Central memory CD4-positive, alpha-beta T cell (primary cell): Measurements from ENCODE around the gene PTPN20.

ENCODE experiments used
- DNase-seq: peaks from one replicate; pipeline ENCODE4 v3.0.0; 2022

PTPN20 gene

DNA sequence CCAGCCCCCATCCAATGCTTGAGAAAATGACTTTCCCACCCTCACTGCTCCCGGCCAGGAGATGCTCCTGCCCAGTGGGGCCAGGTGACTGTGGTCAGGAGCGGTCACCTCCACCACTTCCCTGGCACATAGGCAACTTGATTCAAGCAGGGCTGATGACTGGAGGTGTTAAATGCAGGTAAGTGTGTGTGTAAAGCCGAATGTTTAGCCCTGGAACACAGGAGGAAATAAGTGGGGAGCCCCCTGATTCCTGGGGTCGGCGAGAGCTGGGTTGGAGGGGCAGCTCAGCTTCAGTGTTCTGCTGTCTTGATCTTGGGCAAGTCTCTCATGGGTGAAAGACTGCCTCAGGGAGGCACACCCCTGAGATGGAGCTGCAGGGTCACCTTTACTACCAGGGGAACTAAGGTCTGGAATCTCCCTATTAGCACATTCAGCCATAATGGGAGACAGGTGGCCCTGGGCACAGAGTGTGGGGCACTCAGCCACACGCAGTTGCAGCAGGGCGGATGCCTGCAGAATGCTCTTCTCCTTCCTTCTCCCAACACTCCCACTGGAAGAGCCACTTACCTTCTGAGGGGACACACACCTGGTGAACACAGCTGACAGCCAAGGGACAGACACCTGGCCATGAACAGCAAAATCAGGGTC lies 124.1 kb downstream of the PTPN20 start:
- DNase-seq, result no peak

DNA sequence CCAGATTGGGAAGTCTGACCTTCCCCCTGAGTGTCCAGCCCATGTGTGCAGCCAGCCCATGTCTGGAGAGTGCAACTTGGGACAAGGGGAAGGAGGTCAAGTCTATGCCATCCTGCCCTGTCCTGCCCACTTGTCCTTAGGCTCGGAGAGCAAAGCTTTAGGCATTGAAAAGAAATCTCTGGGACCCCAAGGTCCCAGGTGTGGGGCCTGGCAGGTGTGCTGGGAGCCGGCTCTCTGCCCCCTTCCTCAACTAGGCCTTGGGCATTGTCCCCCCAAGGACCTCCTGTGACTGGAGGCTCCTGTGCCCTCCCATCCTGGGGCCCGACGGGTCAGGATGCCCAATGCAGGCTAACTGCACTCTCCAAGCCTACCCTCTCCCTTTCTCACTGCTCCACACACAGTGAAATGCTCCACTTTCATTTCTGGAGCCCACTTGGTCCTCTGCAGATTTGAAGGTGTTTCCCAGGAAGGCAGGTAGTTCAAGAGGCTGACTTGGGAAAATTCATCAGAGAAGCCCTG lies 124.7 kb downstream of the PTPN20 start:
- DNase-seq, result no peak

DNA sequence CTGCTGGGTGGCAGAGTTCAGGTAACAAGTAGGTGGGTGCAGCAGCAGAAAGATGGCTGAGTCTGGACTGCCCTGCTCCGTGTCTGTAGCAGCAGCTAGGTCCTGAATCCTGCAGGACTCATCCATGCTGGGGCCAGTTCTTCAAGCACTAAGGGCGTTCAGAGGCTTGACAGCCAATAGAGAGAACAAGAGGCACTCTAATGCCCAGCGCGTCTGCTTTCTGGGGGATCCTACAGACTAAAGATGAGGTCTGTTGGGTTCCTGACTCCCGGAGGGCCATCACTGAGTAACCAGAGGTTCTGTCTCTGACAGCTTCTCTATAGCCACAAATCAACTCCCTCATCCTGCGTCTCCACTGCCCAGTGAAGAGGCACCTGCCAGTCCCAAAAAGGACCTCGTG lies 125.5 kb downstream of the PTPN20 start:
- DNase-seq, result no peak

DNA sequence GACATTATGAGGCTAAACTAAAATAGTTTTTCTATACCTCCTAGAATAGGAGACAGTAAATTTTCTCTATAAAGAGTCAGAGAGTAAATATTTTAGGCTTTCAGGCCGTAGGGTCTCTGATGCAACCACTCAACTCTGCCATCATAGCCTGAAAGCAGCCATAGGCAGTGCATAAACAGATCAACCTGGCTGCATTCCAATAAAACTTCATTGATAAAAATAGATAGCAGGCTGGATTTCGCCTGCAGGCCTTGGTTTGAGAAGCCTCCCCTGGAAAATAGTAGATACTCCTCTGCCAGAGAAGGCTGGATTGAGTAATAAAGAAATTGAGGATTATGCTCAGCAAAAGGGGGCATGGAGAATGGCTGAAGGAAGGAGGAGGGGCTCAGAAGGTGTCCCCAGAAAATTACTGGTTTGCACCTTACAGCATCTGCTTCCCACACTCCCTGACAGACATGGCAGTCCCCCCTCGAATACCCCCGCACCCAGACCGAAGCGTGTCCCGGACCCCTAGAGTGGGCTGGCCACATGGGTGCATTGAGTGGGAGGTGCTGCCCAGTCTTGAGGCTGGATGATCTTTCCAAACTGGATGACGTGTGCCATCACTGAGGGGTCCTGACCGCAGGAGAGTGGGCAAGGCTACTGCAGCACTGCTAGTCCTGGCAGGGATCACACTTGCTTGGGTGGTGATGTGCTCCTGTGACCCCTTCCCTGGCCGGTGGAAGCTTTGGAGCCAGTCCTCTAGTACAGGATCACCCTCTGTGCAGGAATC lies 126.6 kb downstream of the PTPN20 start:
- no peak for DNase-seq

DNA sequence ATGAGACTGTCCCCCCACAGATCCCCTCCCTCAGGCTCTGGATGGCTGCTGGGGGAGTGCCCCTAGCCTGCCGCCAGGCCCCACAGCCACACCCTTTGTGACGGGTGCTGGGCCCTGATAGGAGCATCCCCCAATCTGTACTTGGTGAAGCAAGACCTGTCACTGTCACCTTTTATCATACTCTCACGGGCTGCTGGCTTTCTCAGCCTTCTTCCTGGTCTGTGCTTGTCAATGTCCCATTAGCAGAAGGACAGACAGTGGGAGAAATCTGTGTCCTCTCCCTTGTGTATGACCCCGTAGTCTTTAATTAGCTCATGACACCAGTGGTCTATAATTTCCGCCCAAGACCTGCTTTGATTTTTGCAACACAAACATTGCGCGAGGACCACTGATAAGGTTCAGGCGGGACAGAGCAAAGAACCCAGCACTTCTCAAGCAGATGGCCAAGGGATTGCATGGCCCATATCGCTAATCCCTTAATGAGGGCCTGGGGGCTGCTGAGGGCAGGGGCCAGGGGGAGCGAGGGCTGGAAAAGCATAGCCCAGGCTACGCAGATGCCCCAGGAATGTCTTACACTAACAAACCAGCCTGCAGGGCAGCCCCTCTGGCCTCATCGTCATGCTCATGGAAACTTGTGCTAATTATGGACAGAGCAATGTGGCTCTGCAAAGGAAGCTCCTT lies 127.8 kb downstream of the PTPN20 start:
- no peak for DNase-seq

DNA sequence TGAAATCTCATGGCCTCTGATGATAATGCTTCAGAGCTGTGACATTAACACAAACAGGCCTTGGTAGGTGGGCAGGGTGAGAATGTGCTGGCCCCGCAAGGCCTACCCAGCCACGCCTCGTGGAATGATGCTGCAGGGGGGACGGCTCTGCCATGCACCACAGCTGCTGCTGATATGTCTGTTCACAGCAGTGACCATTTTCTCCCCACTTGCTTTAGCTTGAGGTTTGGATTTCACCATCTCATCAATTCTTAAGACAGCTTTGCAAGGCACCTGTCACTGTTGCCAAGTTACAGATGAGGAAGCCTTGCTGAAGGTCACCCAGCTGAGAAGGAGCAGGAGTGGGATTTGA lies 128.3 kb downstream of the PTPN20 start:
- no peak for DNase-seq

DNA sequence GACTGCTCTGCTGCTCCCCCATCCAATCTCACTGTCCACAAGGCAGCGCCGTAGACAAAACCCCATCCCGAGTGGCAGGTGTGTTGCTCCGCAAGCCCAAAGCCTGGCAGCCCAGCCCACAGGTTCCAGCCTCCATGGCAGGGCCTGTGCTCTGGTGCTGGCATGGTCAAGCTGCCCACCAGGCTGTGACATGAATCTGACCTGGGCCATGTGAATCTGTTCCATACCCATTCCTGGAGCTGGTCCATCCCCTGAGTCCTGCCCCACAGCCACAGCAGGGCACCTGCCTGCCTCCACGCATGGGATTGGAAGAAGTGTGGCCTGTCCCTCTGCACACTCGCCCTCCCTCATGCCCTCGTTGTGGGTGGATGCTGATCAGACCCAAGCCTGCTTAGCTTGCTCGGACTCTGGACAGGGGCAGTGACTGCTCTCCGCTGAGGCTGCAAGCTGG lies 128.8 kb downstream of the PTPN20 start:
- no peak for DNase-seq

DNA sequence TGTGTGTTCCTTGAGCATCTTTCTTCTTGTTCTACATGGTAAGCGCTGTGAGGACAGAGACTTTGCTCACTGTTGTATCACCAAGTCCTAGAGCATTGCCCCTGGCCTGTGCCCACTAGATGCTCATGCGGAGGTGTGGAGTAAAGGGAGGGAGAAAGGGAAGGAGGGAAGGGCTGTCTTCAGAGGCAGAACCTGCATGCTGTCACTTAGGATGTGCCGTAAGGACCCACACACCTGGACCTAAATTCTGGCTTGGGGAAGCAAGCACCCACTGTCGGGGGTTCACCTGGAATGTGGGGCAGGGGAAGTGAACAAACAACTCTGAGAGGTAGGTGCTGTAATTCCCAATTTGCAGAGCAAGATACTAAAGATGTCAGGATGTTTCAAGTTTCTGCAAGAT lies 129.5 kb downstream of the PTPN20 start:
- no peak for DNase-seq

DNA sequence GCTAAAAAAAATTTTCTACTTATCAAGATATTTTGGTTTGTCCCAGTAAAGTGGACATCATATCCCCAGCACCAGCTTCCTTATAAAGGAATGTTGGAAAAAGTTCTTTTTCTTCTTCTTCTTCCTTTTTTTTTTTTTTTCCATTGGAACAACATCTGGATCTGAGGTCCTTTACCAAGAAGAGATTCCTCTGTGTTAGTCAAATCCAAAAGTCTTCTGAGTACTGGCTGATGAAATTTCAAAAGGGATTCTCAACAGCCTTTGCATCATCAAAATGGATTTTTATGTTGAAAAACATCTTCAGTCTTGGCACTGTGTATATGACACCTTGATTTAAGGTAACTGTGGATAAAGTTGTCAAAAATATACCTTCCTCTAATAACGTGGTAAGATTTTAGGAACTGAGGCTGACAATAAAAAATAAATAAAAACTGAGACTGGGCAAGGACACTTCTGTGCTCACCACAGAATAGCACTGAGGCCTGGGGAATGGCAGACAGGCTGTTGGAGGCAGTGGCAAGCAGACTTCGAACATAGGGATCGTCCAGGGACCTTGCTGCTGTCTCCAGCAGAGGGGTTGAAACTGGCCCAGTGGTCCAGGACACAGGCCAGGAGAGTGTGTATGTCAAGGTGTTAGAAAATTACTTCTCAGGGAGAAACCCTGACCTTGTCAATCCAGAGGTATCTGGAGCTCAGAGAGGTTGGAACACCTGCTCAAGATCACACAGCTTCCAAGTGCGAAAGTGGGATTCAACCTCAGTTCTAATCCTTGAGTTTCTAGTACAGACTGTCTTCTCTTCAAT lies 130.4 kb downstream of the PTPN20 start:
- DNase-seq, result no peak

DNA sequence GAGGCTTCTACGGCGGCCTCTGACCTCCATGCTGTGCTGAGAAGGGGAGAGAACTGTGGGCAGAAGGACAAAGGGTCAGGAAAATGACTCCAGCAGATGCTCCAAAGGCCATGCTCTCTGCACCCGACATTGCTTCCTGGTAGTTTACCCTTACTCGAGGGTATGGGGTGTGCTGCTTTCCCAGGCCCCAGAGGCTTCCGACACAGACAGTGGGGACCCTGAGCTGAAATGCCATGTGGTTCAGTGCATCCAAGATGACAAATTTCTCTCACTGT lies 130.9 kb downstream of the PTPN20 start:
- no peak for DNase-seq

DNA sequence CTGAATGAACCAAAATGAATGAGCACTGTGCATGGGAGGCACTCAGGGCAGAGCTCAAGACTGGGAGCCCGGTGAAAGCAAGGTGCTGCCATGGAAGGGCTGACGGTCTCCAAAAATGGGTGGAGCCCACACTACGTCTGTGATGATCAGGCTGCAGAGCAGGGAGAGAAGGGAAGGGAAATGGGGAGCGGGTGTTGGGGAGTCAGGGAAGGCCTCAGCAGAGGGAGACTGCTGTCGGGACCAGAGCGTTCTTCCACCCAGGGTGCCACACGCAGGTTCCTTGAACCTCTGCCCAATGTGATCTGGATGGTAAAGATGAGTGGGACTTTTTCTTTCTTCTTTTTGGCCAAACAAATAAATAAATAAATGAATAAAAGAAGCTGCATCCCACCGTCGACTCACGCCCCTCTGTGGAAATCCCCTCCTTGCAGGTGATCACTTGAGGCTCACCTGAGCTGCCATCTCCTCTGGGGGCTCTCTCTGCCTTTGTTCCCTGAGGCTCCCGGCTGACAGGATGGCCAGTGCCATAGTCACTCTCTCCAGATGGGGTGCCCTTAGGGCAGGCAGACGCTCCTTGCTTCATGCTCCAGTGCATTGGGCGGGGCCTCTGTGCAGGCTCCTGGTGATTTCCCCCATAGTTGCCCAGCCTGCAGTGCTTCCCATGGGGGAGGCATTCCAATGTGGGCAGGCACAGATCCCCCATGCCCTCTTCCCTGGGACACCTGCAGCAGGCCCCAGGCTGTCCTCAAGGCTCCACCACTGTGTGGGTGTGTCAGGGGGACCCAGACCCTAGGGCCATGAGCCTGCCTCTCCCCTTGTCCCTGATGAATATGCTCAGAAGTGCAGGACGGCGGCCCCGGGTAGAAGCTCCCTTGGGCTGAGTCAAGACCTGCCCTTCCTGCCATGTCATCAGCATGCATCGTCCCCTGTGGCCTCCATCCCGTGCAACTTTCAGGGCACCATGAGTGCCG lies 131.8 kb downstream of the PTPN20 start:
- no peak for DNase-seq

DNA sequence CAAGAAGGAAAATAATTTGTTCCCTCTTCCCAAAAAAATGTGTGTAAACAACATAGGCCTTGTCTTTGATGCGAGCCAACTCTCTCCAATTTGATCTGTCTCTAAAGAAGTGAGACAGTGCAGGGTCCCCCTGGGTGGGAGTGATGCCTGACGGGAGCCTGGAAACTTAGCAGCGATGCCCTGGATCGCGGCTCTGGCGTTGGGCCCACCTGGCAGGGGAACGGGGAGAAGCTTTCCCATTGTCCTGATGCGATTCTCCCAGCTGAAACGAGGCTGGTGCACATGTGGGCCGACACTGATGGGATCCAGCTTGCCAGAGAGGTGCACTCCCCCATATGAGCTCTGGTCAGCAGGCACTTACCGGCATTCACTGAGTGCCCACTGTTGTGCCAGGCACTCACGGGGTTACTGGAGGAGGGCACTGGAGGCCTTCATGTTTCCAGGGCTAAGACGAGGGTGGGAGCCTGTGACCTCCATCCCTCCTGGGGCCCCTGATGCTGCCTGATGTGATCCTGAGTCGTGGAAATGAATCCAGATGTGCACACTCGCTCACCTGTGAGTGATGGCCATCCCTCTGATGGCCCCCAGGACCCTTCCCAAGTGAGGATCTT lies 132.8 kb downstream of the PTPN20 start:
- DNase-seq, result no peak

DNA sequence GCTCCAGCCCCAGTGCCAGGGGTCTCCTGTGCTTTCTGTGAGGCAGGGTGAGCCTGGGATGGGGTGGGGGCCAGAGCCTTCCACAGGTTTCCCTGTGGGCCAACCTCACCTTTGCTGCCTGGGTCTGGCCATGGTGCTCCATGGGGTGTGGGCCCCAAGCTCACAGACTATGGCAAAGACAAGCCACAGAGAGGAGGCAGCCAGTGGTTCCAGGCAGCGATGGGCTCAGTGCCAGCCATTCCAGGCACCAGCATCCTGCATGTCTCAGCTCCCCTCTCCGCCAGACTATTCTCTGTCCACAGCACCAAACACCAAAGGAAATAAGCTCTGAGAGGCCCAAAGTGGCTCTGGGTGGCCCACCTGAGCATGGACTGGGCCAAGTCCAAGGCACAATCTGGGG lies 133.5 kb downstream of the PTPN20 start:
- no peak for DNase-seq

DNA sequence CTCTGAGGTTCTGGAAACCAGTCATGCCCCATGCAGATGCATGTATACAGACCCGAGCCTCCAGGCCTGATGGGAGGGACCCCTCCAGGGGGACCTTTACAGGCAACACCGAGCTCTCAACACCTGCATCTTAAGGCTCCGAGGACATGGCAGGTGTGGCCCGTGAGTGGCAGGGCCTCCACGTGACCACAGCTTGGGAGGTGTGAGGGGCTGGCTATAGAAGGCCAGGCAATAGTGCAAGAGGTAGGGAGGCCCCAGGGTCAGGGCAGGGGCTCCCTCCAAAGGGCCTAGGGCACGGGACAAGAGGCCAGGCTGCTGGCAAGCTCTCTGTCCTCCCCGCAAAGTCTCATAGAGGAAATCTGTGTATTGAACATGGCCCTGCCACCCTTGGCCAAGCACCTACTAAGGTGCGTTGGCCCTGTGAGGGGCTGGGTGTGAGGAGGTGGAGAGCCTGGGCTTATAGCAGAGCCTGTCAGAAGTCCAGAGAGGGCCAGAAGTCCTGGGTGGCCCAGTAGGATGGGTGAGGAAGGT lies 134.2 kb downstream of the PTPN20 start:
- no peak for DNase-seq

DNA sequence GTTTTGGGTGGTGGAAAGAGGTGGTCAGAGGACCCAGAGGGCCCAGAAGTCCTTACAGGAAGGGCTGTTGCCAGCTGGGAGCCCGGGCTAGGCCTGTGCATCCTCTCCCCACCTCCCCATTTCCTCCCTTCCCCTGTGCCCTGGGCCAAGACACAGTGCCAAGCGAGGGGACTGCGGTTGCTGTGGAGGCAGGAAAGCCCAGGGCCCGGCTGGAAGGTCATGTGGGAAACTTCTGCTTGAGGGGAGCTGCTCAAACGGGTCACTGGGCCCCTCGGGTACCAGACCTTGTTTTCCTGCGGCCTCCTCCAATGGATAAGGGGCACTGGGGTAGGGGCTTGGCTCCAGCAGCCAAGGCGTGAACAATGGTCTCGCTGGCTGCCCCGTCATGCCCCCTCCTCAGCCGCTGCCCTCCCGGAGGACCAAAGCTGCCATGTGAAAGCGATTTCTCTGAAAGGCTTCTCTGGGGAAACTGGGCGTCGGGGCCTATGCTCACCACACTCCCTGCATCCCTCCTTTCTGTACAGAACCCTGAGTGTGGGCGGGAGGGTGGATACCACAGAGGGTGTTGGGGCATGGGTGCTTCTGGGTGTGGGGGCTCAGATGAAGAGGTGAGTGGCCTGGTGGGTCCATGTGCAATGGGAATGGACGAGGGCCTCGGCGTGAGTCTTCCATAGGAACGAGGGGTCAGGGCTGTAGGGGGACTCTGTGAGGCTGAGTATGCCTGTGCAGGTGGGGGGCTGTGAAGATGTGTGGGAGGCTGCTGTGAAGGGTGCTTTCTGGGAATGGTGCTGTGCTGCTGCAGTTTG lies 135.3 kb downstream of the PTPN20 start:
- no peak for DNase-seq

DNA sequence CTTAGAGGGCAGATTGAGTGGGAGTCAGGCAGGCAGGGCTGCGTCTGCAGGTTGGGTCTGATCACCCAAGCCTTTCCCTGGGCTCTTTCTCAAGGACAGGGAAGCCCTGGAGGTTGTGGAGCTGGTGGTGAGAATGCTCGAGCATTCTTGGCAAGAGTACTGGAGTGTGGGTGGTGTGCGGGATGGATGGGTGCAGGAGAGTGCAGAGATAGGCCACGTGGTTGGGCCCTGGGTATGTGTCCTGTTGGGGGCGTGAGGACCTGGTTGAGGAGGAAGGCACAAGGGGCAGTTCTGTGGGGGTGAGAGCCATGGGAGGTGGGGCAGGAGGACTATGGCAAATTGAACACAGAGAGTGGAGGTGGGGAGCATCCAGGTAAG lies 135.9 kb downstream of the PTPN20 start:
- no peak for DNase-seq

DNA sequence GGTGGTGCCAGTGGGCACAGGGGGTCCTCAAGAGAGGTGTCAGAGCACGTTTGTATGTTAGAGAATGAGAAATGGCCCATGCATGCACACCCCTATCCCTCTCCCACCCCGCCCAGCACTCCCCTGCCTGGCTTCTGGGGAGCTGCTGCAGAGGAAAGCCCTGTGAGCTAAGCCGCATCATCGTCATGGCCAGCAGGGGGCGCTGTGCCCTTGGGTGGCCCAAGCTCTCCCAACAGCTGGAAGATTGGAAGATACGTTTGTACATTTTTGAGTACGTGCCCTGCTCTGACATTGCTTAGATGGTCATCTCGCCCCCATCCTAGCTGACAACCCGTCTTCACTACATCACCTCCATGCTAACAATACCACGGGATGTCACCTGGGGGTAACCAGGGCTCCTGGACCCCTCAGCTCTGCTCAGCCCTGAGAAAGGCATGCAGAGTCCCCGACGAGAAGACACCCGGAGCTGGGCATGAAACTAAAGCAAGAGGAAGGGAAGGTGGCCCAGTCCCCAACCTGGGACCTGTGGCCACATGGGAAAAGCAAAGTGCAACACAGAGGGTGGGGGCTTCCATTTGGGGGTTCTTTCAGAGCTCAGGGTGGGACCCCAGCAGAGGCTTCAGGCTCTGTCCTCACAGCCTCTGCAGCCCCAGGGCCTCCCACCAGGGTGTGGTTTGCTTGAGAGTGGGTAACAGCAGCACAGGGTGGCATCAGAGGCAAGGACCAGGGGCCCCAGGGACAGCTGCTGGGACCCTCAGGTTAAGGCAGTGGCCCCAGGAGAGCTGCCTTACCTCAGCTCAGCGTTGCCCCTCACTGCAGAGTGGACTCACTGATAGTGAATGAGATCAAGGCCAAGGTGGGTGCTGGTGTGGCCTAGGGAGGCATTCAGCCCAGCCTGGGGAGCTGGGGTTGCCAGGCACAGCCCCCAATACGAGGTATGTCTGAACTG lies 136.6 kb downstream of the PTPN20 start:
- peak; percentile 62 for DNase-seq

DNA sequence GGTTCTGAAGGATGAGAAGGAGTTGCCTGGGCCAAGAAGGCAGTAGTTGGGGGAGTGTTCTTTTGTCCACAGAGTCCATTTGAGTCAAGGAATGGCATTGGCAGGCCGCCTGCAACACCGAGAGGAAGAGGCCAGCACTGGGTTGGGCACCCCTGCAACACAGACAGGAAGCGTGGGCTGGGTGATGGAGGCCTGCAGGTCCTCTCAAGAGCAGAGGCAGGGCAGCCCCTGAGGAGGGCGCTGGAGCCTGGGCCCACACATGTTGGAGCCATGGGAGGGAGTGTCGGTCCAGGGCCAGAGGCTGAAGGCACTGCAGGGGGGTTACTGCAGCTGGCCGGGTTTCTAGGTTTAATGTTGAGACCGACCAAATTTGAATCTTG lies 137.3 kb downstream of the PTPN20 start:
- no peak for DNase-seq
